ENCODE data around the gene PLSCR3.

PLSCR3 gene

DNA sequence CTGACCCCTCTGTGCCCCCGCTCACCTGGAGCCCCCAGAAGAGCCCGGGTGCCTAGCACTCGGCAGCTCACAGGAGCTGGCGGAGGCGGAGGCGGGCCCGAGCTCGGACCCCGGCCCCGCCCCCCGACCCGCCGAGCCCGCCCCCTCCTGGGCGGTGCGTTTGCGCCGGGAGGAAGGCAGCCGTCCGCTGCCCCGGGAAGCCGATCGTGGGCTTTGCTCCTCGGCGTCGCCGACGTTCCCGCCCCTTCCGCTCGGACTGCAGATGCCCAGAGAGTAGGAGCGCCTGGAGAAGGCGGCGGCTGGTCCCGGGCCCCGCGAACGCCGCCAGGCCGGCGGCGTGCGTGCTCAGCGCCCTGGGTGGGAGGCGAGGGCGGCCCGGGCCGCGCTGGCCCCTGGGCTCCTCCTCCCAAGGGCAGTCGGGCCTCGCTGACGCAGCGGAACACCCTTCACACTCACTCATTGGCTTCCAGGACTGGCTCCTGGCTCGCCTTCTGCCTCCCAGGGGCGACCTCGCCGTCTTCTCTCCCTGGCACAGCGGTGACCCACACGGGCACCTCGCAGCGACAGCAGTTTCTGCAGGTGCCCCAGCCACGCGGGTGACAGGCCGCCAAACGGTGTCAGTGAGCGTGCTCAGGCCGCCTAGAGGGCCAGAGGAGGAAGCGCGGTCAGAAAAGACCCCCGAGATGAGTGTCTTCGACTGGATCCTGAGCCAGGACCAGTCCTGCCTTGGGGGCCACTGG, at the start of gene PLSCR3:
Gene PLSCR3 (minus strand): TSS at position 74 of the 740 bp plus-strand sequence. CDS start 415 bp downstream, outside the sequence.
- DNase-seq (ENCODE audit: low read depth in 2 of 2) = peak; percentile 82 to 92
- TF ChIP-seq, protein P1, sequence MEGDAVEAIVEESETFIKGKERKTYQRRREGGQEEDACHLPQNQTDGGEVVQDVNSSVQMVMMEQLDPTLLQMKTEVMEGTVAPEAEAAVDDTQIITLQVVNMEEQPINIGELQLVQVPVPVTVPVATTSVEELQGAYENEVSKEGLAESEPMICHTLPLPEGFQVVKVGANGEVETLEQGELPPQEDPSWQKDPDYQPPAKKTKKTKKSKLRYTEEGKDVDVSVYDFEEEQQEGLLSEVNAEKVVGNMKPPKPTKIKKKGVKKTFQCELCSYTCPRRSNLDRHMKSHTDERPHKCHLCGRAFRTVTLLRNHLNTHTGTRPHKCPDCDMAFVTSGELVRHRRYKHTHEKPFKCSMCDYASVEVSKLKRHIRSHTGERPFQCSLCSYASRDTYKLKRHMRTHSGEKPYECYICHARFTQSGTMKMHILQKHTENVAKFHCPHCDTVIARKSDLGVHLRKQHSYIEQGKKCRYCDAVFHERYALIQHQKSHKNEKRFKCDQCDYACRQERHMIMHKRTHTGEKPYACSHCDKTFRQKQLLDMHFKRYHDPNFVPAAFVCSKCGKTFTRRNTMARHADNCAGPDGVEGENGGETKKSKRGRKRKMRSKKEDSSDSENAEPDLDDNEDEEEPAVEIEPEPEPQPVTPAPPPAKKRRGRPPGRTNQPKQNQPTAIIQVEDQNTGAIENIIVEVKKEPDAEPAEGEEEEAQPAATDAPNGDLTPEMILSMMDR (IDR thresholded peaks at IDR 0.05; ENCODE audit: low read depth, low read length) = peak; percentile 51
- peak within 1 kb of the TSS; percentile 91 to 94 for H3K4me3 ChIP-seq (replicated peaks in 1 of 2; ENCODE audit: low read depth in 2 of 2, low read length in 2 of 2)

DNA sequence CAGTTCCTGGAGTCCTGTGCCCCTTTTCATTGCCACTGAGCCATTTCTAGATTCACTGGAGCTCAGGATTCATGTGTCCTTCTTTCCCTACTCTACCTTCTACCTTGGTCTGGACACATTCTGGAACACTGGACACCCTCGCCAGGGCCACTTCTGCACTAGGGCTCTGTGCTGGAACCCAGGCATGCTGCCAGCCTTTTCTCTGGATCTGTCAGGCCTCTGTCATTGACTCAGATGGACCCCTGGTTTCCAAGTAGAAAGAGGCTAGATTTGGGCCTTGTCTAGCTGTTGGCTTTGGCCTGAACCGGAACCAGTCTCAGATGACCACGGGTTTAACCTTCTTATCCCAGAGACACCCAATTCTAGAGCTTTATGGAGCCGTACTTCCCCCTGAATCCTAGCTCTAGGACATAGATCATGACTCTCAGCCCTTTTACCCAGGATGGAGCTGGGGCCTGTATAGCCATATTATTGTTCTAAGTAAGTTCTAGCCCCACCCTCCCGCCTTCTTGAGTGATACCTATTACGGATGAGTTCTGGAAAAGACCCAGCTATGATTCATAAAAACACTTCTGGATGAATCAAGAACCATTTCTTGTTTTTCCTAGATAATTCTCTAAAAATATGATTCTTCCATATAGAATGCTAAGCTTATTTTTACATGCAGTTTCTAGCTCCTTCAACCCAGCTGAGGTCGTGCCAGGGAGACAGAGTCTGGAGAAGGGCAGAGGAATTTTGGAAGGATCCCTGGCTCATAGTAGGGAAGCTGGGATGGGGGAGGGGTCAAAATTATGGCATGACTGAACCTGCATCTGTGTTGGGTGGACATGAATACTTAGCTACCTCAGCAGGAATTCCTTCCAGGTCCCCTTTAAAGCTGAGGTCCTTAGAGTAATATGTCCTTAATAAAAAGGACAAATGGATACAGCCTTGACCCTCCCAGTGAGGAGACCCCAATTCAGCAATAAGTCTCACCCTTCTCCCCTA, 49.5 kb upstream of the PLSCR3 start:
- DNase-seq (ENCODE audit: low read depth in 2 of 2) = peak; percentile 44 to 89
- TF ChIP-seq, protein P1 (IDR thresholded peaks at IDR 0.05; ENCODE audit: low read depth, low read length) = no peak
- no peak overlapping the region for H3K4me3 ChIP-seq (replicated peaks in 1 of 2; ENCODE audit: low read depth in 2 of 2, low read length in 2 of 2)

DNA sequence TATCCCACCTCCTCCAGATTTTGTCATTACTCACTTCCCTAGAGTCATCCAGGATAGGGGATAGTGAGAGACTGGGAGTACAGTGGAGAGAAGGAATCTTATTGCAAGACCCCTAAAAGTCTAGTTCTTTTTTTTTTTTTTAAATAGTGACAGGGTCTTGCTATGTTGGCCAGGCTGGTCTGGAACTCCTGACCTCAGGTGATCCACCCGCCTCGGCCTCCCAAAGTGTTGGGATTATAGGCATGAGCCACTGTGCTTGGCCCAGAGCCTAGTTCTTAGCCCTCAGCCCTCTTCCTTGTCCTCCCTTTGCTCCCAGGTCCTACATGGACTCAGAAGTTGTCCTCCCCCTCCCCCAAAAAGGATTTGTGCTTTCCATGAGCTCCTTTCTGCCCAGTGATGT, 47.8 kb upstream of the PLSCR3 start:
- no peak for DNase-seq (ENCODE audit: low read depth in 2 of 2)
- TF ChIP-seq, protein P1 (IDR thresholded peaks at IDR 0.05; ENCODE audit: low read depth, low read length) = no peak
- no peak overlapping the region for H3K4me3 ChIP-seq (replicated peaks in 1 of 2; ENCODE audit: low read depth in 2 of 2, low read length in 2 of 2)

DNA sequence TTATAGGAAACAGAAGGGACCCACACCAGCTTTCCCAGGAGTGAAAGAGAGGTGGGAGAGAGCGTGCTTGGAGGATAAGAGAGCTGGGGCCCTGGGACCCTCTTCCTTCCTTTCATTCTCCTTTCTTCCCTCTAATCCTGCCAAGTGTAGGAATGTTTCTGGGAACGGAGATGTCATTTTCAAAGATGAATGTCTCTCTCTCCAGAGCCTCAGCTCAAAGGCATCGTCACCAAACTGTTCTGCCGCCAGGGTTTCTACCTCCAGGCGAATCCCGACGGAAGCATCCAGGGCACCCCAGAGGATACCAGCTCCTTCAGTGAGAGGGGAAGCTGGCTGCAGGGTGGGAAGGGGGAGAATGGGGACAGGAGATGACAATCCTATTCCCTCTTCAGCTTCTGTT, 46.9 kb upstream of the PLSCR3 start:
- no peak overlapping the region for H3K4me3 ChIP-seq (replicated peaks in 1 of 2; ENCODE audit: low read depth in 2 of 2, low read length in 2 of 2)
- no peak for DNase-seq (ENCODE audit: low read depth in 2 of 2)
- TF ChIP-seq, protein P1 (IDR thresholded peaks at IDR 0.05; ENCODE audit: low read depth, low read length) = no peak

DNA sequence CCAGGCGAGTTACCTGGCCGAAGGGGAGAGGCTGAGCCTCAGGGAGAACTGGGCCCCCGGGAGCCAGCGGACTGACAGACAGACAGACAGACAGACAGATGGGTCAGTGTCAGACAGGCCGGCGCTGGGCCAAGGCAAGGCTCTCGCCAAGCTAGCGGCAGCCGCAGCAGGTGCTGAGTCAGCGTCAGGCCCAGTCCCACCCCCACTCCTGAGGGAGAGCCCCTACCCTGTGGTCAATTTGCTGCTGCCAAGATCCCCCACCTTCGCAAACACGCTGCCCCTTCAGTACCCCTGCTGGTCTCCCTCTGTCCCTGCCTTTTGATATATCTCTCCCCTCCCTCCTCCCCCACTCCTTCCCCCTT, 46.5 kb upstream of the PLSCR3 start:
- DNase-seq (ENCODE audit: low read depth in 2 of 2) = peak; percentile 20 to 40
- TF ChIP-seq, protein P1 (IDR thresholded peaks at IDR 0.05; ENCODE audit: low read depth, low read length) = peak; percentile 14
- peak overlapping the region in 1 of 2 donors; percentile 50 for H3K4me3 ChIP-seq (replicated peaks in 1 of 2; ENCODE audit: low read depth in 2 of 2, low read length in 2 of 2)

DNA sequence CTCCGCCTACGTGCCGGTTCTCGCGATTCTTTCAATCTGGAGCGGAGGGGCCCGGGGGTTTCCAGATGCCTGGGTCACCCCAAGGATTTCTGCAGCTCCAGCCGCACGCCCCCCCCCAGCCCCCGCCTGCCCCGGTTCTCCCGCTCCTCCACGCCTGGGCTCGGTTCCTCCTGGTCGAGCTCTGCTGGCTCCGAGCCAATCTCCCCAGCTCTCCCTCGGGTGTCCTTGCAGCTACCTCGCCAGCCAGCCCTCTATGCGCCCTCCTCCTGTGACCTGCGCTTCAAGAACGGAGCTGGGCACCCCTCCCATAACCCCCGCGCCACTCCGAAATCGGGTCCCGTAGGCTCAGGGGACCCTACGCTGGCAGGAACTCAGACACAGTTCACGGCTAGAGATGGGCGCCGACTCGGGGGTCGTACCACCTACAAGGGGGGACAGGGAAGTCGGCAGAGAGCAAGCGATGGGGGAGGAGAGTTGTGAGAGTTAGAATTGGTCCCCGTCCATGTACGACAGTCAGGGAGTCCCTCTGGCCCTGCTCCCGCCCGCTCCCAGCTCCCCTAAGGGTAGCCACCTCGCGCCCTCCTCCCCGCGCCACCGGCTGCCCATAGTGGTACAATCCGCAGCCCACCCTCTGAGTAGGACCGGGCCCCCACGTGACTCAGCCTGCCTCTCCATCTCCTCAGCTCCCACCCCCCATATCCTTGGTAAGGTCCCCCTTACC, 45.9 kb upstream of the PLSCR3 start:
- H3K4me3 ChIP-seq (replicated peaks in 1 of 2; ENCODE audit: low read depth in 2 of 2, low read length in 2 of 2) = peak overlapping the region; percentile 48 to 50
- TF ChIP-seq, protein P1 (IDR thresholded peaks at IDR 0.05; ENCODE audit: low read depth, low read length) = no peak
- DNase-seq (ENCODE audit: low read depth in 2 of 2) = peak; percentile 12 to 23
